Activated CD8-positive, alpha-beta memory T cell treated with anti-CD3 and anti-CD28 coated beads for 48 hours (primary cell): ENCODE results near the gene STUB1.

Experiments
- DNase-seq, 3 experiments: peaks; one replicate each; pipeline ENCODE4 v3.0.0-alpha.2; 2020; ENCODE audit warnings: low read depth in 2 of 3, low spot score in 2 of 3

The STUB1 gene

DNA sequence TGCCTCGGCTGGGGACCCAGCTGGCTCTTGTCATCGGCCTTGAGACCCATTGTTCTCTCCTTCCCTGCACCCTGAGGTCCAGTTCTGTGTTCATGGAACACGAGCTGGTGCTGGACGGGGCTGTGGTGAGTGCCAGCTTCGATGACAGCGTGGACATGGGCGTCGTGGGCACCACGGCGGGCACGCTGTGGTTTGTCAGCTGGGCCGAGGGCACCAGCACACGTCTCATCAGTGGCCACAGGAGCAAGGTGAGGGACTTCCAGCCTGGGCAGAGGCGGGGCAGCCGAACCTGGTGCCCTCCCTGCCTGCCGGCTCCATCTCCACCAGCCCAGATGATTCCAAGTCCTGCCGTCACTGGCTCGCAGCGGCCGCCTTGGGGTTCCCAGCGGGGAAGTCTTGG, 17.6 kb upstream of the STUB1 start:
- no peak for DNase-seq

DNA sequence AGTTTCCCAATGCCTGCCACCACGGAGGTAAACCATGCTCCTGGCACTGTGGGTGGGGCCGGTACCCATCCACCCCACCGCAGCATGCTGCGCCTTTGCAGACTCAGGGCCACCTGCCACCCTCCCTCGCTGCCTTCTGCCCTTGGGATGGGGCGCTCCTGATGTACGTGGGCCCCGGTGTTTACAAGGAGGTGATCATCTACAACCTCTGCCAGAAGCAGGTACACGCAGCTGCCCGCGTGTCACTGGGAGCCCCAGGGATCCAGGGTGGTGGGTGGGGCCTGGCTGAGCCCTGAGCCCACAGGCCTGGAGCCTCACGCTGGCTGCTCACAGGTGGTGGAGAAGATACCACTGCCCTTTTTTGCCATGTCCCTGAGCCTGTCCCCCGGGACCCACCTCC, 13.6 kb upstream of the STUB1 start:
- DNase-seq = no peak

DNA sequence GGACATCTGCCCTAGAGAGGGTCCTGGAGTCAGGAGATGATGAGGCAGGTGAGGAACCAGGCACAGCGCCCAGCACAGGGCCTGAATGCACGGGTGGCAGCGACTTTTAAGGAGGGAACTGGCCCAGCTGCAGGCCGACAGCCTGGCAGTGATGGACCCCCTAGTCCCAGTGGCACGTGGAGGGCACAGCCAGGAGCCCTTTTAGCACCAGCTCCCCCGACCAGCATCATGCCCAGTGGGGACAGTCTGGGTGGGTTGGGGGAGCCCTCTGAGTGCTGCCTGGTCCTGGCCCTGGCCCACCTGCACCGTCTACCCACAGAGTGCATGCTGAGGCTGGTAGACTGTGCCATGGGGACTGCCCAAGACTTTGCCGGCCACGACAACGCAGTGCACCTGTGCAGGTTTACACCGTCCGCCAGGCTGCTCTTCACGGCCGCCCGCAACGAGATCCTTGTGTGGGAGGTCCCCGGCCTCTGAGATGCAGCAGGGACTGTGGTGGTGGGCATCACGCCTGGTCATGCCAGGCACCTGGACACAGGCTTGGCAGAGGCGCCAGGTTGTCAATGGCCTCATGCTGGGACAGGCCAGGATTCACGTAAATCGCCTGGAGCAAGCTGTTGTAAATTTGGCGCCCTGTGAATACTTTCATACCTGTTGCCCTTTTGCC, 13.0 kb upstream of the STUB1 start:
- no peak for DNase-seq

DNA sequence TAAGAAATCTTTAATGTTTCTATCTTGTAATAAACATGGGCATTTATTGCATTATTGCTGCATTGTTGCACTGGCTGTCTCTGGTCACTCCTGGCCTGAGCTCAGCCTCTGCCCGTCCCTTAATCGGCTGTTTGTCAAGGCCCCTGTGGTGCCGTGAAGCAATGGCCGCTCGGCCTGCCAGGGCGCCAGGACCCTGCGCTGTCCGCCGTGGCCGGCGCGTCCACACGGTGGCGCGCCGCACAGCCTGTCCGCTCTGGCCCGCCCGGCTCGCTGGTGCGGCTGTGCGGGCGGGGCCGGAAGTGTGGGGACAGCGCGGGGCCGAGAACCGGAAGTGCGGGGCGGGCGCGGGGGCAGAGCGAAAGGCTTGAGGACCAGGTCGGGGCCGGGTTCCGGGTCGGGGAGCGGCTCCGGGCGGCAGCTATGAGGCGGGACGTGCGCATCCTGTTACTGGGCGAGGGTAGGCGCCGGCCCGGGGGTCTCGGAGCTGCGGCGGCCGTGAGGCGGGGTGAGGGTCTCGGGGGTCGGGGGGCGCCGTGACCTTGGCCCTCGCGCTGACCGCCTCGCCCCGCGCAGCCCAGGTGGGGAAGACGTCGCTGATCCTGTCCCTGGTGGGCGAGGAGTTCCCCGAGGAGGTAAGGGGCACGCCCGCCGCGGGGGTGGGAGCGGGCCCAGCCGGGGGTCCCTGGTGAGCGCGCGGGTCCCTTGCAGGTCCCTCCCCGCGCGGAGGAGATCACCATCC, 12.3 kb upstream of the STUB1 start, which contains the start of gene RHOT2:
RHOT2 (plus strand) TSS at position 353 of the 739 bp plus-strand sequence; CDS start at position 421, 68 bp downstream.
- DNase-seq = peak; percentile 87 to 95 (median 92)

DNA sequence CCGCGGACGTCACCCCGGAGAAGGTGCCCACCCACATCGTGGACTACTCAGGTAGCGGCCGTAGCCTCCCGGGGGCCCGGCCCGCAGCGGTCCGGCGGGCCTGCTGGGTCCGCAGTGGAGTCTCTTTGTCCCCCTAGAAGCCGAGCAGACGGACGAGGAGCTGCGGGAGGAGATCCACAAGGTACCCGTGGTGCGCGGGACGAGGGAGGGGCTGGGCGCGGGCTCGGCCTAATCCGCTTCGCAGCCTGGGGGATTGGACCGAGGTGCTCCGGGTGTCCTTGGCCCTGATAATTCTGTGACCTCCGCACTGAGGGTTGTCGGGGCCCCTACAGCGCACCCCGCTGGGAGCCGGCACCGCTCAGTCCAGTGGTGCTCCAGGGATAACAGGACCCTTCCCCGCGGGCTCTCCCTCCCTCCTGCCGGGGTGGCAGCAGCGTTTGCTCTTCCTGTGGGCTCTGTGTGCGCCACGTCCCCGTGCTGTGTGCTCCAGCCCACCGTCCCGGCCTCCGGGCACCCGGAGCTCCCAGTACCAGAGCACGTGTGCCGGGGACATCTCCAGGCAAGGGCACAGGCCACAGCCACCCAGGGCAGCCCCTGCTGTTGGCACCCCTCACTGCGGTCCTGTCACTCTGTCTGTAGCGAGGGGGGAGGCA, 11.6 kb upstream of the STUB1 start:
- no peak for DNase-seq

DNA sequence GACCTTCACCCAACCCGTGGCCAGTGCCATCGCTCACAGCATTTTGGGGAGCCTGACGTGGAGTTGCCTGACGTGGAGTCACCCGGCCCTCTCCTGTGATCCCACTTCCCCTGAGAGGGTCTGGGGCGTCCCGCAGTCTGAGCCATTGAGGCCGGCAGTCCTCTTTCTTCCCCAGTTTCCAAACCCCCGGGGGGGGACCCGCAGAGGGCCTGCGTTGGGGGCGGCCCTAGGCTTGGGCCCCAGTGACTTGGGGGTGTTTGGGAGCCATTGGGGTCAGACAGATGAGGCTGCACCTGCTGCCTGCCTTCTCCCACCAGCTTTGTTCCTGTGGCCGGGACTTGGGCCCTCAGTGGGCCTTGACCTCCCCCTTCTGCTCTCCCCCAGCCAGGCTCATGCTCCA, 10.5 kb upstream of the STUB1 start:
- DNase-seq = no peak

DNA sequence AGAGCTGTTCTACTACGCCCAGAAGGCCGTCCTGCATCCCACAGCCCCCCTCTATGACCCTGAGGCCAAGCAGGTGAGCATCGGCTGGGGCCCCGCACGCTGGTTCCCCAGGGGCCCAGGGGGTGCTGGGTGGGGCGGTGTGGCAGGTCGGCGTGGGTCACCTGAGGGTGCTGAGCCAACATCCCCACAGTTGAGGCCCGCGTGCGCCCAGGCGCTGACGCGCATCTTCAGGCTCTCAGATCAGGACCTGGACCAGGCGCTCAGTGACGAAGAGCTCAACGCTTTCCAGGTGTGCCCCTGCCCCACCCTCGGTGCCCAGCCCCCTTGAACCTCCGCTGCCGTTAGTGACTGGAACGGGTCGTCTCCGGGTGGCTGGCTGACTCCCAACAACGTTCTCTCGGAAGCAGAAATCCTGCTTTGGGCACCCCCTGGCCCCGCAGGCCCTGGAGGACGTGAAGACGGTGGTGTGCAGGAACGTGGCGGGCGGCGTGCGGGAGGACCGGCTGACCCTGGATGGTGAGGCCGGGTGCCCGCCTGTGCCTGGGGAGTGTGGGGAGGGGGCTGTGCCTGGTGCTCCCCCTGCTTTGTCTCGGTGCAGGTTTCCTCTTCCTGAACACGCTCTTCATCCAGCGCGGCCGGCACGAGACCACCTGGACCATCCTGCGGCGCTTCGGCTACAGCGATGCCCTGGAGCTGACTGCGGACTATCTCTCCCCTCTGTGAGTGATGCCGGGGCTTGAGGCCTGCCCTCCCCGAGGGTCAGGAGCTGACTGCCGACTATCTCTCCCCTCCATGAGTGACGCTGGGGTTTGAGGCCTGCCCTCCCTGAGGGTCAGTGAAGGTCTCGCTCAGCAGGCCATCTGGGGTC, 9.5 kb upstream of the STUB1 start:
- no peak for DNase-seq

DNA sequence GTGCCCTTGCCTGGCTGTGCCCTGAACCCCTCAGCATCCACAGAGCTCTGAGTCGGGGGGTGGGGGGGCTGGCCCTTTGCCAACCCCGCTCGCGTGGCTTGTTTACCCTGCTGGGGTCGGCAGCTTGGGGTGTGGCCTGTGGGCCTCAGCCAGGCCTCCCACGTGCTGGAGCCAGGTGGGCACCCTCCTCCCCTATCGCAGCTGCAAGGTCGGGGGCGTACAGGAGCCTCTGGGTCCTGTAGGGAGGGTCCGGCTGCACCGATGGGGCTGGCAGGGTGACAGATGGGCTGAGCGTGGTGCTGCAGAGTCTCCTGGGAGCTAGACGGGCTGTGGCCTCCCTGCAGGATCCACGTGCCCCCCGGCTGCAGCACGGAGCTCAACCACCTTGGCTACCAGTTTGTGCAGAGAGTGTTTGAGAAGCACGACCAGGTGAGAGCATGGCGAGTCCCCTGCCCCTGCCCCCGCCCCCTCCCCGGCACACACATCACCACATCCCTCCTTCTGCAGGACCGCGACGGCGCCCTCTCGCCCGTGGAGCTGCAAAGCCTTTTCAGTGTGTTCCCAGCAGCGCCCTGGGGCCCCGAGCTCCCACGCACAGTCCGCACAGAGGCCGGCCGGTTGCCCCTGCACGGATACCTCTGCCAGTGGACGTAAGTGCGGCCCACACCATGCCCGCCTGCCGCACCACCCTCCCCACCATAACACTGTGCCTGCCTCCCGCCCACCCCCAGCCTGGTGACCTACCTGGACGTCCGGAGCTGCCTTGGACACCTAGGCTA, 8.7 kb upstream of the STUB1 start:
- no peak for DNase-seq

DNA sequence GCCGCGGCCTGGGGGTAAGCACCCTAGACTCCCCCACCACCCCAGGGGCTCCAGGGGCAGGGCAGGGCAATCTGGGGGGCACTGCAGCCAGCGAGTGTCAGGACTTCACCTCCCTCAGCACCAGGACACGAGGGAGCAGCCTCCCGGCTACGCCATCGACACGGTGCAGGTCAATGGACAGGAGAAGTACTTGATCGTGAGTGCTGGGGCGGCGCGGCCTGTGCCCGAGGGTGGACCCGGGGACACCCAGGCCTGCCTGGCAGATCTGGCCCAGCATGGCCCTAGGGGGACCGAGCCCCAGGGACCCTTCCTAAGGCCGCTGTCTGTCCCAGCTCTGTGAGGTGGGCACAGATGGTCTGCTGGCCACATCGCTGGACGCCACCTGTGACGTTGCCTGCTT, 7.8 kb upstream of the STUB1 start:
- no peak for DNase-seq

DNA sequence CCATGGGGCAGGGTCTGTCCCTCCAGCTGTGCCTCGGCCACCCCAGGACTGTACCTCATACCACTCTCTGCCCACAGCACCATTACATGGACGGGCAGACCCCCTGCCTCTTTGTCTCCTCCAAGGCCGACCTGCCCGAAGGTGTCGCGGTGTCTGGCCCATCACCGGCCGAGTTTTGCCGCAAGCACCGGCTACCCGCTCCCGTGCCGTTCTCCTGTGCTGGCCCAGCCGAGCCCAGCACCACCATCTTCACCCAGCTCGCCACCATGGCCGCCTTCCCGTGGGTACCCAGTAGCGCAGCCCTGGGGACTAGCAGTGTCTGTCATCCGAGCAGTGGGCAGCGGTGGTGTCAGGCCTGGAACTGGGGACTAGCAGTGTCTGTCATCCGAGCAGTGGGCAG, 7.4 kb upstream of the STUB1 start:
- DNase-seq = no peak

DNA sequence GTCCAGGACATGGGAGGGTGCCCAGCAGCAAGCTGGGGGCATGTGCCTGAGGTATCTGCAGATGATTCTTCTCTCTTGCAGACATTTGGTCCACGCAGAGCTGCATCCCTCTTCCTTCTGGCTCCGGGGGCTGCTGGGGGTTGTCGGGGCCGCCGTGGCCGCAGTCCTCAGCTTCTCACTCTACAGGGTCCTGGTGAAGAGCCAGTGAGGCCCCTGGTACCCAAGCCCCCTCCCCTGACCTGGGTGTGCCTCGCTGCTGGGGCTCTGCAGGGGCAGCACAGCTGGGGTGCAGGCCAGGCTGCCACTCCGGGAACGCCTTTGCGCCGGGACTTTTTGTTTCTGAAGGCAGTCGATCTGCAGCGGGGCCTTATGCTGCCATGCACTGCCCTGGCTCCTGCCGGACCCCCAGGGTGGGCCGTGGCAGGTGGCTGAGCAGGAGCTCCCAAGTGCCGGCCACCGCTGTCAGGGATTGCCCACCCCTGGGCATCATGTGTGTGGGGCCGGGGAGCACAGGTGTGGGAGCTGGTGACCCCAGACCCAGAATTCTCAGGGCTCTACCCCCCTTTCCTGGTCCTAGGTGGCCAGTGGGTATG, 6.7 kb upstream of the STUB1 start:
- no peak for DNase-seq

DNA sequence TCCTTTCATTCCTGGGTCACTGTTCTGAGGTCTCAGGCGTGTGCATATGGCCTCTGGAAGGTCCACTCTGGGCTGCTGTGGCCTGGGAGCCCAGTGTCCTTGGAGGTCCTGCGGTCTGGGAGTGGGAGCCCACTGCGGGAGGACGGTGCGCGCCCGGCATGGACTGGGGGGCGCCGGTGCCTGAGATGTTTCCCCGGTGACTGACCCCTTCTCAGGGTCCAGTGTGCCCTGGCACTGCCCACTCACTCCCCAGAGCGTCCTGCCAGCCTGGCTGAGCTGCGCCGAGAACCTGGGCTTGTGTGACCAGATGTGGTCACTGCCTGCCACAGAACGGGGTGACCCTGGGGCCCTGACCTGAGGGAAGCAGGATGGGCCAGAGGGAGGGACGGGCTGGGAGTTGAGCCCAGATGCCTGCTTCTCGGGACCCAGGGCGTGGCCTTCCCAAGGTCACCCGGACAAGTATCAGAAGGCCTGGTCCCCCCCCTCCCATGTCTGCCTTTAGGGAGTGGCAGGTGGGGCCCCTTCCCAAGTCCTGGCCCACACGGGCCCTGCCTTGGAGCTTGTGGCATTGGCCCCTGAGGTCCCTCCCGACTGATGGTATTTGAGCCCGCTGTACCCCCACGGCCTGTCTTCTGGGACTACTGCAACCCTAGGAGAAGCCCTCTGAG, 5.9 kb upstream of the STUB1 start:
- DNase-seq = no peak

DNA sequence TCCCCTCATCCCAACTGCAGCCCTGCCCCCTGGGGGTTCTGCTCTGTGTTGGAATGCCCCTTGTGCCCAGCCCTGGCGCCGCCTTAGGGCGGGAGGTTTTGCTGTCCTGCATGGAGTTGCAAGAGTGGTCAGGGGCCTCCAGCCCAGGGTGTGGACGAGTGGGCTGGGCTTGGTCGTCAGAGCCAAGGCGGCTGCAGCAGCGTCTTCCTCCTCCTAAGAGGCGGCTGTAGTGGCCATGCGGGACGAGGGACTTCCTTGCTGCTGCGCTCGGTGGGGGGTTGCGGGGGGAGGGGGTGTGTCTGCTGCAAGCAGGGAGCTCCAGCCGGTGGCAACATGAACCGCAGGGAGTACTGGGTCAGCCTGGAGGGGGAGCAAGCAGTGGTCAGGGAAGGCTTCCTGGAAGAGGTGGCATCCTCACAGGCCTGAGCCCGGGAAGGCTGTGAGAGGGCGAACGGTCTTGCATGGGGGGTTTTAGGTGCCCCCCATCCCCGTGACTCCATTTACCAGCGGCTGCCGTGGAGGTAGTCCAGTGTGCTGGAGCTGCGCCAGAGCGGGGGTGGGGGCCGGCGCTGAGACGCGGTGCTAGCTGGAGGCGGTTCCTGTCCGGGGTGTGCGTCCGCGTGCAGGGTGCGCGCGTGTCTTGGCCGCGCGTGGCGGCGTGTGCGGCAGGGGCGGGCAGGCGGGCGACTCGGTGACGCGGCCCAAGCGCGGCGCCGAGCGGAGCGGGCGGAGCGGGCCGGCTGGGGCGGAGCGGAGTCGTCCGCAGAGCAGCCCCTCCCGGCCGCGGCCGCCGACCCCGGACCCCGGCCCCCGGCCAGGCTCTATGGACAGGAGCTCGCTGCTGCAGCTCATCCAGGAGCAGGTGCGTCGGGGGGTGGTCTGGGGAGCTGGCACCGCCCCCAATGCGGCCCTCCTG, 5.0 kb upstream of the STUB1 start, which contains the start of gene RHBDL1:
RHBDL1 (plus strand) TSS at position 704 of the 916 bp plus-strand sequence; CDS start at position 824, 120 bp downstream.
- no peak for DNase-seq

DNA sequence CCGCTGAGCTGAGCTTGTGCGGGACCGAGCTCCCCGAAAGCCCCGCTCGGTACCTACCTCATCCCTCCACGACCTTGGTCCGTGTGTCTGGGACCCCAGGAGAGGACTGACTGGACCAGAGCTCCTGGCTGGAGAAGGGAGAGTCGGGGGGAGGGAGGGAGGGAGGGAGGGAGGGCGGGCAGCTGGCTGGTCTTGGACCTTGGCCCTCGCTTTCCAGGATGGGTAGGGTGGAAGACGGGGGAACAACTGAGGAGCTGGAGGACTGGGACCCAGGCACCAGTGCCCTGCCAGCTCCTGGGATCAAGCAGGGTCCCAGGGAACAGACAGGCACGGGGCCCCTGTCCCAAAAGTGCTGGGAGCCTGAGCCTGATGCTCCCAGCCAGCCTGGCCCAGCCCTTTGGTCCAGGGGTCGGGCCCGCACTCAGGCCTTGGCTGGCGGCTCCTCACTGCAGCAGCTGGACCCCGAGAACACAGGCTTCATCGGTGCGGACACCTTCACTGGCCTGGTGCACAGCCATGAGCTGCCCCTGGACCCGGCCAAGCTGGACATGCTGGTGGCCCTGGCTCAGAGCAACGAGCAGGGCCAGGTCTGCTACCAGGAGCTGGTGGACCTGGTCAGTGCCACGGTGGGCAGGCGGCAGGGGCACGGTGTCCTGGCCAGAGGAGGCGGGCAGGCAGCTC, 4.2 kb upstream of the STUB1 start:
- DNase-seq = no peak

DNA sequence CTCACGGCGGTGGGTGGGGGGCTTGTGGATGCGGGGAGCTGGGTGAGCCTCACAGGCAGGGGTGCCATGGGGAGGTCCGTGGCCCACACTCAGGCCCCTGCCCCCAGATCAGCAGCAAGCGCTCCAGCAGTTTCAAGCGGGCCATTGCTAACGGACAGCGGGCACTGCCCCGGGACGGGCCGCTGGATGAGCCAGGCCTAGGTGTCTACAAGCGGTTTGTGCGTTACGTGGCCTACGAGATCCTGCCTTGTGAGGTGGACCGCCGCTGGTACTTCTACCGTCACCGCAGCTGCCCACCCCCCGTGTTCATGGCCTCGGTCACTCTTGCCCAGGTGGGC, 3.7 kb upstream of the STUB1 start:
- no peak for DNase-seq

DNA sequence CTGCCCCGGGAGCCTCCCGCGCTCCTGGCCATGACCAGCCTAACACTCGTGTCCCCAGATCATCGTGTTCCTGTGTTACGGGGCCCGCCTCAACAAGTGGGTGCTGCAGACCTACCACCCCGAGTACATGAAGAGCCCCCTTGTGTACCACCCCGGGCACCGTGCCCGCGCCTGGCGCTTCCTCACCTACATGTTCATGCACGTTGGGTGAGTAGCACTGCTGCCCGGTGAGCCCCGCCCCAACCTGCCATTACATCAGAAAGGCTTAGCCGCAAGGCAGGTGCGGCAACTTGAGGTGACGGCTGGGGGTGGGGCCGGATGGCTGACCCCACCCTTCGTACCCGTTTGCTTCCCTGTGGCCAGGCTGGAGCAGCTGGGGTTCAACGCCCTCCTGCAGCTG, 3.3 kb upstream of the STUB1 start:
- DNase-seq = no peak

DNA sequence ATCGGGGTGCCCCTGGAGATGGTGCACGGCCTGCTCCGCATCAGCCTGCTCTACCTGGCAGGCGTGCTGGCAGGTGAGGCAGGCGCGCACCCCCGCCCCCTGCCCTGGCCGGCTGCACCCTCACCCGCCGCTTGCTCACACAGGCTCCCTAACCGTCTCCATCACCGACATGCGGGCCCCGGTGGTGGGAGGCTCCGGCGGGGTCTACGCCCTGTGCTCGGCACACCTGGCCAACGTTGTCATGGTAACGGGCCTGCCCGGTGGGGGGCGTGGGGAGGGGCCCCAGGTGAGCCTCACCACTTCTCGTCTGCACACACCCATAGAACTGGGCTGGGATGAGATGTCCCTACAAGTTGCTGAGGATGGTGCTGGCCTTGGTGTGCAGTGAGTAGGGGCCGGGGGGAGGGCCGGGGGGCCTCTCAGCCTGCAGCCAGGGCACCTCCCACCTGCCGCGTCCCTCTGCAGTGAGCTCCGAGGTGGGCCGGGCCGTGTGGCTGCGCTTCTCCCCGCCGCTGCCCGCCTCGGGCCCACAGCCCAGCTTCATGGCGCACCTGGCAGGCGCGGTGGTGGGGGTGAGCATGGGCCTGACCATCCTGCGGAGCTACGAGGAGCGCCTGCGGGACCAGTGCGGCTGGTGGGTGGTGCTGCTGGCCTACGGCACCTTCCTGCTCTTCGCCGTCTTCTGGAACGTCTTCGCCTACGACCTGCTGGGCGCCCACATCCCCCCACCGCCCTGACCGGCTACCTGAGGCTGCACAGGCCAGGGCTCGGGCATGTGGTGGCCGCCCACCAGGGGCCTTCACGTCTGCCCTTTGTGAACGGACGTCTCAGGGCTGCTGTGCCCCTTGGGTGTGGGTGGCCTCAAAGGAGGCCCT, 2.7 kb upstream of the STUB1 start:
- no peak for DNase-seq
